Measurements from ENCODE around the gene ASTN1. TPM values are rescaled to one million over a fixed set of nuclear protein-coding genes. Genes with fewer than 3 reads are reported as not detected.

Gene ASTN1
- total RNA-seq, 2 donors from 2014 or later, result 0.23 to 0.62 TPM

- Histone ChIP-seq H3K4me1 (replicated peaks) (no peaks in the 10 kb centered on the region), H3K27me3 (replicated peaks; ENCODE audit: insufficient read depth) (no peaks in the 10 kb centered on the region), H3K4me3 (no peak overlapping the region), H3K9me3 (no peaks in the 10 kb centered on the region), H3K27ac (no peak overlapping the region), H3K36me3 (no peaks in the 10 kb centered on the region)
- DNase-seq (ENCODE audit: low spot score), result peak; percentile 7
- intact Hi-C loops (cut with DNase I), result loop anchor here (1.0 to 5.0 kb wide), 3 partner anchors 285 to 1049 kb away; no protein-coding TSS in a partner anchor
- 4% methylated on average over 25 of the region's 25 CpGs for WGBS
- TF ChIP-seq POLR2AphosphoS5 (IDR thresholded peaks at IDR 0.05) (no peak), CTCF (IDR thresholded peaks at IDR 0.05) (peak; percentile 33 to 58 (median 50)), POLR2A (IDR thresholded peaks at IDR 0.05) (no peak)
Measured at GRCh38 chr1:176897350-176898236, 266.9 kb downstream of the ASTN1 start.

GRCh38 chr1:176896216-176896615 lies 268.3 kb downstream of the ASTN1 start:
- Histone ChIP-seq H3K36me3 (no peaks in the 10 kb centered on the region), H3K4me3 (no peak overlapping the region), H3K27ac (no peak overlapping the region), H3K4me1 (replicated peaks) (no peaks in the 10 kb centered on the region), H3K9me3 (no peaks in the 10 kb centered on the region), H3K27me3 (replicated peaks; ENCODE audit: insufficient read depth) (no peaks in the 10 kb centered on the region)
- intact Hi-C loops (cut with DNase I), result loop anchor here (5.0 kb wide), 1 partner anchor 881 kb away; no protein-coding TSS in a partner anchor
- WGBS, result 35% methylated on average over 10 of the region's 10 CpGs
- no peak for DNase-seq (ENCODE audit: low spot score)
- TF ChIP-seq POLR2AphosphoS5 (IDR thresholded peaks at IDR 0.05) (no peak), CTCF (IDR thresholded peaks at IDR 0.05) (no peak), POLR2A (IDR thresholded peaks at IDR 0.05) (no peak)

GRCh38 chr1:176894450-176894849 lies 270.1 kb downstream of the ASTN1 start:
- H3K4me1 ChIP-seq (replicated peaks), result no peaks in the 10 kb centered on the region
- H3K4me3 ChIP-seq, result no peak overlapping the region
- no peak overlapping the region for H3K27ac ChIP-seq
- no peaks in the 10 kb centered on the region for H3K27me3 ChIP-seq (replicated peaks; ENCODE audit: insufficient read depth)
- intact Hi-C loops (cut with DNase I), result no loop called here
- no peaks in the 10 kb centered on the region for H3K9me3 ChIP-seq
- no peaks in the 10 kb centered on the region for H3K36me3 ChIP-seq
- 94% methylated on average over 8 of the region's 8 CpGs for WGBS
- DNase-seq (ENCODE audit: low spot score), result no peak
- TF ChIP-seq POLR2AphosphoS5 (IDR thresholded peaks at IDR 0.05) (no peak), CTCF (IDR thresholded peaks at IDR 0.05) (no peak), POLR2A (IDR thresholded peaks at IDR 0.05) (no peak)

- WGBS, result 66% methylated on average over 7 of the region's 7 CpGs
- Histone ChIP-seq H3K9me3 (no peaks in the 10 kb centered on the region), H3K4me3 (no peak overlapping the region), H3K36me3 (no peaks in the 10 kb centered on the region), H3K4me1 (replicated peaks) (no peaks in the 10 kb centered on the region), H3K27ac (no peak overlapping the region), H3K27me3 (replicated peaks; ENCODE audit: insufficient read depth) (no peaks in the 10 kb centered on the region)
- no peak for TF ChIP-seq POLR2AphosphoS5 (IDR thresholded peaks at IDR 0.05)
- TF ChIP-seq POLR2A (IDR thresholded peaks at IDR 0.05), result no peak
- TF ChIP-seq CTCF (IDR thresholded peaks at IDR 0.05), result no peak
- no peak for DNase-seq (ENCODE audit: low spot score)
- intact Hi-C loops (cut with DNase I), result no loop called here
Measured at GRCh38 chr1:176893625-176894352, 270.7 kb downstream of the ASTN1 start.
